Activated CD8-positive, alpha-beta memory T cell treated with anti-CD3 and anti-CD28 coated beads, Interleukin-2, amount 10 ng/mL, durations not matched to agents 7 days and 5 days (primary cell): ENCODE measurements around the gene SGK1. TPM values are rescaled to one million over a fixed set of nuclear protein-coding genes. Genes with fewer than 3 reads are reported as not detected.
A peak's percentile ranks its signal among the peaks of the same experiment; 100 is the strongest.

ENCODE experiments used
- ATAC-seq: fragments of 150-1000 bp; cut with Tn5 transposase; one replicate; pipeline ENCODE4 v1.10.0; 2021; ENCODE audit warnings: moderate library complexity
- CTCF ChIA-PET: fragments of 350-600 bp; sonication (Branson Sonifier 250); formaldehyde crosslinking; loops from one replicate; lab custom pipeline; 2021; ENCODE audit warnings: antibody characterized with exemption; lab: Charles Lee
- DNase-seq: peaks from one replicate; pipeline ENCODE4 v3.0.0-alpha.2; 2020
- H3K27ac Mint-ChIP-seq: one replicate; pipeline ENCODE4 v1.8.0; 2021; ENCODE audit warnings: mild to moderate bottlenecking, mixed read lengths
- H3K27me3 Mint-ChIP-seq: one replicate; pipeline ENCODE4 v1.8.0; 2021; ENCODE audit warnings: mixed read lengths
- H3K36me3 Mint-ChIP-seq: one replicate; pipeline ENCODE4 v1.8.0; 2021; ENCODE audit warnings: mild to moderate bottlenecking, mixed read lengths
- H3K4me1 Mint-ChIP-seq: one replicate; pipeline ENCODE4 v1.8.0; 2021; ENCODE audit warnings: mixed read lengths
- H3K4me3 Mint-ChIP-seq: one replicate; pipeline ENCODE4 v1.8.0; 2021; ENCODE audit warnings: mild to moderate bottlenecking, moderate library complexity, mixed read lengths
- H3K9me3 Mint-ChIP-seq: one replicate; pipeline ENCODE4 v1.8.0; 2022; ENCODE audit warnings: low read depth, mixed read lengths
- total RNA-seq, 2 experiments: library from RNA; stranded (reverse); gene quantifications; one replicate each; pipeline ENCODE4 v1.2.3, GENCODE V29; 2021

The SGK1 gene
- 10 to 100 TPM; 14.8 to 36.5 TPM for total RNA-seq

GRCh38 chr6:134317471-134318131, at the start of gene SGK1:
TSS of gene SGK1 (minus strand) at chr6:134318112. CDS start at chr6:134317460, 652 bp downstream.
- ATAC-seq, result peak; percentile 80
- DNase-seq, result no peak
- CTCF ChIA-PET, result interaction anchor here (0.9 to 1.4 kb wide), 5 partner anchors 10 to 323 kb away, joined by 3 to 6 read pairs (median 3); no protein-coding TSS in a partner anchor
- peaks cover 51% of the 10 kb centered on the region for H3K27me3 Mint-ChIP-seq
- H3K36me3 Mint-ChIP-seq, result peaks cover 9% of the 10 kb centered on the region
- no peak within 1 kb of the TSS for H3K27ac Mint-ChIP-seq
- peak within 1 kb of the TSS; percentile 74 for H3K4me3 Mint-ChIP-seq
- H3K9me3 Mint-ChIP-seq, result peaks cover 5% of the 10 kb centered on the region
- peaks cover 12% of the 10 kb centered on the region for H3K4me1 Mint-ChIP-seq

- Mint-ChIP-seq H3K36me3 (no peaks in the 10 kb centered on the region), H3K27ac (no peak overlapping the region), H3K27me3 (no peaks in the 10 kb centered on the region), H3K4me1 (no peaks in the 10 kb centered on the region), H3K4me3 (no peak overlapping the region), H3K9me3 (no peaks in the 10 kb centered on the region)
- DNase-seq (no peak), ATAC-seq (no peak)
- CTCF ChIA-PET, result interaction anchor here (1.2 kb wide), 1 partner anchor 10 kb away, joined by 3 read pairs; no protein-coding TSS in a partner anchor
These were observed 45.6 kb upstream of the SGK1 start for GRCh38 chr6:134363323-134364039.

GRCh38 chr6:134361011-134361410, 43.1 kb upstream of the SGK1 start:
- Mint-ChIP-seq H3K27ac (no peak overlapping the region), H3K9me3 (no peaks in the 10 kb centered on the region), H3K4me1 (no peaks in the 10 kb centered on the region), H3K4me3 (no peak overlapping the region), H3K27me3 (no peaks in the 10 kb centered on the region), H3K36me3 (peaks cover 4% of the 10 kb centered on the region)
- no peak for ATAC-seq
- CTCF ChIA-PET, result no interaction called here
- no peak for DNase-seq

- DNase-seq (no peak), ATAC-seq (no peak)
- Mint-ChIP-seq H3K36me3 (peaks cover 6% of the 10 kb centered on the region), H3K4me3 (no peak overlapping the region), H3K27me3 (no peaks in the 10 kb centered on the region), H3K27ac (no peak overlapping the region), H3K9me3 (peaks cover 3% of the 10 kb centered on the region), H3K4me1 (no peaks in the 10 kb centered on the region)
- CTCF ChIA-PET, result no interaction called here
These were observed 41.4 kb upstream of the SGK1 start for GRCh38 chr6:134359302-134359701.

GRCh38 chr6:134358320-134358719, 40.4 kb upstream of the SGK1 start:
- Mint-ChIP-seq H3K27ac (no peak overlapping the region), H3K27me3 (no peaks in the 10 kb centered on the region), H3K36me3 (peaks cover 6% of the 10 kb centered on the region), H3K9me3 (peaks cover 5% of the 10 kb centered on the region), H3K4me3 (no peak overlapping the region), H3K4me1 (peaks cover 3% of the 10 kb centered on the region)
- no peak for ATAC-seq
- CTCF ChIA-PET, result no interaction called here
- no peak for DNase-seq

- CTCF ChIA-PET, result no interaction called here
These were observed 39.1 kb upstream of the SGK1 start for GRCh38 chr6:134357022-134357487.

GRCh38 chr6:134356405-134356804, 38.5 kb upstream of the SGK1 start:
- DNase-seq (no peak), ATAC-seq (no peak)
- Mint-ChIP-seq H3K9me3 (peaks cover 5% of the 10 kb centered on the region), H3K4me3 (no peak overlapping the region), H3K36me3 (peaks cover 6% of the 10 kb centered on the region), H3K27ac (no peak overlapping the region), H3K27me3 (no peaks in the 10 kb centered on the region), H3K4me1 (peaks cover 21% of the 10 kb centered on the region)
- CTCF ChIA-PET, result no interaction called here

More at GRCh38 chr6:134357022-134357487, 39.1 kb upstream of the SGK1 start:
- Mint-ChIP-seq H3K27ac (no peak overlapping the region), H3K36me3 (peaks cover 6% of the 10 kb centered on the region), H3K27me3 (no peaks in the 10 kb centered on the region), H3K9me3 (peaks cover 5% of the 10 kb centered on the region), H3K4me1 (peaks cover 14% of the 10 kb centered on the region), H3K4me3 (no peak overlapping the region)
- ATAC-seq, result no peak
- no peak for DNase-seq

- Mint-ChIP-seq H3K4me3 (no peak overlapping the region), H3K9me3 (peaks cover 5% of the 10 kb centered on the region), H3K36me3 (peaks cover 6% of the 10 kb centered on the region), H3K27me3 (no peaks in the 10 kb centered on the region), H3K27ac (no peak overlapping the region), H3K4me1 (peaks cover 23% of the 10 kb centered on the region)
- peak; percentile 58 for ATAC-seq
- CTCF ChIA-PET, result interaction anchor here (0.8 to 1.5 kb wide), 2 partner anchors 11 to 288 kb away, joined by 3 read pairs; no protein-coding TSS in a partner anchor
- DNase-seq, result no peak
These were observed 35.0 kb upstream of the SGK1 start for GRCh38 chr6:134352786-134353480.

- ATAC-seq (peak; percentile 47), DNase-seq (no peak)
- Mint-ChIP-seq H3K4me1 (peaks cover 23% of the 10 kb centered on the region), H3K27me3 (no peaks in the 10 kb centered on the region), H3K36me3 (peaks cover 2% of the 10 kb centered on the region), H3K27ac (peak overlapping the region; percentile 83), H3K9me3 (peaks cover 5% of the 10 kb centered on the region), H3K4me3 (peak overlapping the region; percentile 57)
- CTCF ChIA-PET, result interaction anchor here (1.5 kb wide), 1 partner anchor 289 kb away, joined by 3 read pairs; no protein-coding TSS in a partner anchor
These were observed 33.9 kb upstream of the SGK1 start for GRCh38 chr6:134351615-134352474.

GRCh38 chr6:134347885-134348805, 30.2 kb upstream of the SGK1 start:
- H3K4me1 Mint-ChIP-seq, result peaks cover 20% of the 10 kb centered on the region
- H3K27me3 Mint-ChIP-seq, result no peaks in the 10 kb centered on the region
- no peak overlapping the region for H3K4me3 Mint-ChIP-seq
- no peaks in the 10 kb centered on the region for H3K9me3 Mint-ChIP-seq
- CTCF ChIA-PET, result interaction anchor here (0.6 to 1.3 kb wide), 2 partner anchors 10 to 382 kb away, joined by 3 read pairs; no protein-coding TSS in a partner anchor
- DNase-seq, result no peak
- no peaks in the 10 kb centered on the region for H3K36me3 Mint-ChIP-seq
- ATAC-seq, result no peak
- no peak overlapping the region for H3K27ac Mint-ChIP-seq

GRCh38 chr6:134346932-134347545, 29.1 kb upstream of the SGK1 start:
- Mint-ChIP-seq H3K4me3 (no peak overlapping the region), H3K9me3 (no peaks in the 10 kb centered on the region), H3K4me1 (peaks cover 11% of the 10 kb centered on the region), H3K36me3 (no peaks in the 10 kb centered on the region), H3K27ac (no peak overlapping the region), H3K27me3 (no peaks in the 10 kb centered on the region)
- CTCF ChIA-PET, result no interaction called here
- DNase-seq (no peak), ATAC-seq (no peak)
